NT2/D1 (cell line): Measurements from ENCODE around the gene TXNL4B.

ENCODE experiments used
- SUZ12 ChIP-seq: IDR thresholded peaks from 2 replicates; pipeline ENCODE4 v1.6.1; 2011; ENCODE audit not compliant: insufficient read length, insufficient read depth; ENCODE audit errors: extremely low read depth
- YY1 ChIP-seq: IDR thresholded peaks from 2 replicates; pipeline ENCODE4 v1.6.1; 2011; ENCODE audit not compliant: insufficient read length, insufficient read depth
- ZNF274 ChIP-seq: IDR thresholded peaks from 2 replicates; pipeline ENCODE4 v1.6.1; 2011; ENCODE audit warnings: mild to moderate bottlenecking, low read depth, low read length

DNA sequence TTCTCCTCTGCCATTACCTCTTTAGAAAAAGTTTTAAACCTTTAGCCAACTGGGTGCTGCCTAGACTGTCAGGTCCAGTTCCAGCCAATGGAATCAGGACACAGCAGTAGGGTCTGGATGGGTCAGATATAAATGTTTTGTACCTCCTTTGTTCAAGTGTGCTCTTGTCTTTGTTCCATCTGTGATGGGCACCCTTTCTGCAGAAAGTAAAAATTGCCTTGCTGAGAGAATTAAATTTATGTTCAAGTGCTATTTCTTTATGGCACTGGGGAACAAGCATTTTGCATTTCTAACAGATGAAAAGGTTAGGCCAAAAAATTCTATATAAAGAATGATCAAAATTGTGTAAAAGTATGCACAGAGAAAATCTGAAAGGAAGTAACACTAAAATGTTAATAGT is 44.3 kb downstream of the TXNL4B start:
- TF ChIP-seq YY1: no peak
- TF ChIP-seq ZNF274: no peak
- no peak for TF ChIP-seq SUZ12
